ENCODE data around the gene MATR3. TPM values are rescaled to one million over a fixed set of nuclear protein-coding genes. Genes with fewer than 3 reads are reported as not detected.

Gene MATR3
- total RNA-seq, 1 donor from 2014 or later: 247 TPM

GRCh38 chr5:139272471-139273321 lies 20.8 kb upstream of the MATR3 start:
- intact Hi-C loops (cut with micrococcal nuclease): loop anchor here (5.0 kb wide), 3 partner anchors 70 to 120 kb away; partner anchors contain the start of genes PAIP2 and SIL1

GRCh38 chr5:139273322-139273571 lies 20.3 kb upstream of the MATR3 start:
- intact Hi-C loops (cut with micrococcal nuclease): loop anchor here (5.0 kb wide), 3 partner anchors 69 to 119 kb away; partner anchors contain the start of genes PAIP2 and SIL1

- intact Hi-C loops (cut with micrococcal nuclease): loop anchor here (1.0 to 5.0 kb wide), 5 partner anchors 20 to 698 kb away; partner anchors contain the start of genes HSPA9, MATR3, PAIP2 and SIL1
Measured at GRCh38 chr5:139273572-139274289, 19.8 kb upstream of the MATR3 start.

- intact Hi-C loops (cut with micrococcal nuclease): no loop called here
Measured at GRCh38 chr5:139275536-139275935, 18.0 kb upstream of the MATR3 start.

- intact Hi-C loops (cut with micrococcal nuclease): no loop called here
Measured at GRCh38 chr5:139275956-139276355, 17.6 kb upstream of the MATR3 start.

GRCh38 chr5:139276426-139276825 lies 17.1 kb upstream of the MATR3 start:
- intact Hi-C loops (cut with micrococcal nuclease): no loop called here

GRCh38 chr5:139277171-139277570 lies 16.4 kb upstream of the MATR3 start:
- intact Hi-C loops (cut with micrococcal nuclease): no loop called here

GRCh38 chr5:139278540-139279274 lies 14.8 kb upstream of the MATR3 start:
- intact Hi-C loops (cut with micrococcal nuclease): no loop called here

- intact Hi-C loops (cut with micrococcal nuclease): no loop called here
Measured at GRCh38 chr5:139282197-139282557, 11.4 kb upstream of the MATR3 start.

- intact Hi-C loops (cut with micrococcal nuclease): no loop called here
Measured at GRCh38 chr5:139283252-139284166, 10.0 kb upstream of the MATR3 start.

GRCh38 chr5:139284295-139284694 lies 9.2 kb upstream of the MATR3 start:
- intact Hi-C loops (cut with micrococcal nuclease): no loop called here

GRCh38 chr5:139285651-139286392 lies 7.7 kb upstream of the MATR3 start:
- intact Hi-C loops (cut with micrococcal nuclease): no loop called here

- intact Hi-C loops (cut with micrococcal nuclease): no loop called here
Measured at GRCh38 chr5:139287890-139288635, 5.5 kb upstream of the MATR3 start.

- intact Hi-C loops (cut with micrococcal nuclease): loop anchor here (5.0 to 10.0 kb wide), 5 partner anchors 94 to 1536 kb away; partner anchors contain the start of genes CDC25C, EGR1, FAM53C and HNRNPA0
Measured at GRCh38 chr5:139291051-139291450, 2.5 kb upstream of the MATR3 start.

- intact Hi-C loops (cut with micrococcal nuclease): loop anchor here (1.0 to 10.0 kb wide), 11 partner anchors 19 to 1538 kb away; partner anchors contain the start of genes CDC25C, EGR1, ETF1 and FAM53C
Measured at GRCh38 chr5:139293202-139293506, 386 bp upstream of the MATR3 start.

- intact Hi-C loops (cut with micrococcal nuclease): loop anchor here (2.0 to 10.0 kb wide), 6 partner anchors 97 to 1540 kb away; partner anchors contain the start of genes CDC25C, EGR1, FAM53C and HNRNPA0
Measured at GRCh38 chr5:139294374-139295165, 1.0 kb downstream of the MATR3 start.

- intact Hi-C loops (cut with micrococcal nuclease): loop anchor here (2.0 to 10.0 kb wide), 4 partner anchors 265 to 1541 kb away; partner anchors contain the start of genes CDC25C, EGR1, FAM53C and HNRNPA0
Measured at GRCh38 chr5:139295346-139296057, 2.0 kb downstream of the MATR3 start.
